Measurements from ENCODE around the gene DDX25. TPM values are rescaled to one million over a fixed set of nuclear protein-coding genes. Genes with fewer than 3 reads are reported as not detected.

DDX25 gene
- total and polyA plus RNA-seq, 12 donors = 0.01 TPM; not detected in 11

DNA sequence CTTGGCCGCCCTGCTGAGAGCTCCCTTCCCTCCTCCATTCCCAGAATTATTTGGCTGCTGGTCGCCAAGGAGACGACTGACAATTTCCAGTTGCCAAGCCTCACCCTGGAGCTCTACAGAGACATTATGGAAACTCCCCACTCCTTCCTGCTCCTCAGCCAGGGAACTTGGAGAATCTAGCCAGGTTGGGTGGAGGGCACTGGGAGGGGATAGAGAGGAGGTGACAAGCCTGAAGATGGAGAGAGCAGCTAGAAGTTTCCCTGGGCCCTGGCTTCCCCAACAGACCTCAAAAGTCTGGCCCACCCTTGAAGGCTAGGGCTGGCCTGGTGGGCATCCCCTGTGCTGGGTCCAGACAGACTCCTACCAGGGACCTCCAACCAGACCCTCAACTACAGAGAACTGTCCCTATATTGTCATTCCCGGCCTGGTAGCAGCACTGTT lies 34.8 kb downstream of the DDX25 start:
- Histone ChIP-seq H3K27me3 (no peaks in the 10 kb centered on the region), H3K4me1 (peaks cover 7 to 26% (median 17%) of the 10 kb centered on the region in 9 donors), H3K36me3 (no peaks in the 10 kb centered on the region), H3K9me3 (no peaks in the 10 kb centered on the region), H3K27ac (no peak overlapping the region), H3K4me3 (no peak overlapping the region)
- DNase-seq = peak in 1 of 2 donors; percentile 33
- WGBS, 2 donors = 45 to 47% methylated on average over 4 of the region's 4 CpGs
- TF ChIP-seq CTCF (IDR thresholded peaks at IDR 0.05) = no peak
- ATAC-seq = peak in 5 of 8 donors; percentile 14 to 45 (median 17)
- intact Hi-C loops (cut with DNase I) = loop anchor here in 1 of 10 donors (10.0 kb wide), 1 partner anchor 56 kb away; no protein-coding TSS in a partner anchor

DNA sequence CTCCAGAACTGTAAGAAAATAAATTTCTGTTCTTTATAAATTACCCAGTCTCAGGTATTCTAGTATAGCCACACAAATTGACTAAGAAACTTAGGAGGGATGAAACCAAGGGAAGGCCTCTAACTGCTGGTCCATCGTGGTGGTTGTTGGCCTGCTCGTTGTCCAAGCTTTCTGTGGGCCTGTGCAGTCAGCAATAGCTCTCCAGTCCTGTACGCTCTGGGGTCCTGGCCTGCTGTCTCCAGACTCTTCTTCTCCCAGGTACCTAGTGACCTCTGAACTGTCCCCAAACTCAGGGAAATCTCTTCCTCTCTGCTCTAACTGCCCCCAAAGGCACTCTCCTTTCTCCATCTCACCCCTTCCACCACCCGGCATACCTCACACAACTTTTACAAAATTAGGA lies 35.8 kb downstream of the DDX25 start:
- Histone ChIP-seq H3K9me3 (no peaks in the 10 kb centered on the region), H3K27ac (no peak overlapping the region), H3K27me3 (peaks cover 0 to 4% (median 0%) of the 10 kb centered on the region in 7 donors), H3K36me3 (no peaks in the 10 kb centered on the region), H3K4me1 (peaks cover 7 to 26% (median 17%) of the 10 kb centered on the region in 9 donors), H3K4me3 (no peak overlapping the region)
- ATAC-seq (no peak), DNase-seq (no peak)
- intact Hi-C loops (cut with DNase I) = loop anchor here in 5 of 10 donors (5.0 to 10.0 kb wide), 3 partner anchors 115 to 252 kb away; partner anchors contain the start of gene CDON (in 3 of the 5)
- TF ChIP-seq CTCF (IDR thresholded peaks at IDR 0.05) = no peak
- 96 to 97% methylated on average over 4 of the region's 4 CpGs for WGBS, 2 donors

DNA sequence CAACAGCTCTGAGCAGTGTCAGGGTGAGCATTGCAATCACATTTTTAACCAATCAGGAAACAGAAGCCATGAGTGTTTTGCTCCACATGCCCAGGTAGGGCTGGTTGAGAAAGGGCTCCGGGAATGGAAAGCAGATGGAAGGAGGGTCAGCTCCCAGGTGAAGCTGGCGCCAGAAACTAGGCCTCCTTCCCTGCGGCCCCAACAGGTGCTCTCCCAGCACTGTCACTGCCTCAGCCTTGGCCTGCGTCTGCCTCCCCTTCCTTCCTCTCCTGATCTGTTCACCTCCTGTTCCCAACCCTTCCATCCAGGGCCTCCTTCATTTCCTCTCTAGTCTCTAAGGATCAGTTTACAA lies 36.9 kb downstream of the DDX25 start:
- no peaks in the 10 kb centered on the region for H3K9me3 ChIP-seq
- peak in 3 of 8 donors; percentile 2 to 30 (median 12) for ATAC-seq
- no peaks in the 10 kb centered on the region for H3K36me3 ChIP-seq
- no peak for DNase-seq
- TF ChIP-seq CTCF (IDR thresholded peaks at IDR 0.05) = no peak
- peak overlapping the region in 7 of 10 donors; percentile 5 to 72 (median 42) for H3K27ac ChIP-seq
- intact Hi-C loops (cut with DNase I) = loop anchor here in 5 of 10 donors (5.0 to 10.0 kb wide), 3 partner anchors 114 to 251 kb away; partner anchors contain the start of gene CDON (in 3 of the 5)
- H3K27me3 ChIP-seq = peaks cover 0 to 4% (median 0%) of the 10 kb centered on the region in 7 donors
- 46 to 65% methylated on average over 4 of the region's 4 CpGs for WGBS, 2 donors
- peaks cover 7 to 26% (median 17%) of the 10 kb centered on the region in 9 donors for H3K4me1 ChIP-seq
- H3K4me3 ChIP-seq = no peak overlapping the region

- peaks cover 7 to 26% (median 17%) of the 10 kb centered on the region in 9 donors for H3K4me1 ChIP-seq
- peak; percentile 68 to 89 (median 78) for ATAC-seq
- 19 to 25% methylated on average over 20 of the region's 20 CpGs for WGBS, 2 donors
- H3K36me3 ChIP-seq = no peaks in the 10 kb centered on the region
- intact Hi-C loops (cut with DNase I) = loop anchor here in 5 of 10 donors (5.0 to 10.0 kb wide), 3 partner anchors 113 to 250 kb away; partner anchors contain the start of gene CDON (in 3 of the 5)
- H3K27me3 ChIP-seq = peaks cover 0 to 4% (median 0%) of the 10 kb centered on the region in 7 donors
- H3K27ac ChIP-seq = peak overlapping the region in 8 of 10 donors; percentile 5 to 72 (median 54)
- TF ChIP-seq CTCF (IDR thresholded peaks at IDR 0.05) = peak; percentile 30 to 74 (median 70)
- H3K9me3 ChIP-seq = no peaks in the 10 kb centered on the region
- no peak overlapping the region for H3K4me3 ChIP-seq
- peak; percentile 55 to 63 for DNase-seq
Observed at GRCh38 chr11:125941619-125942611, 37.6 kb downstream of the DDX25 start.

All from heart right ventricle (tissue), 16 donors.